Hepatocyte (in vitro differentiated cells): ENCODE data around the gene MEX3A. TPM values are rescaled to one million over a fixed set of nuclear protein-coding genes. Genes with fewer than 3 reads are reported as not detected.

Experiments used
- DNase-seq: peaks from one replicate; pipeline ENCODE4 v3.0.0-alpha.2; 2016; ENCODE audit warnings: low spot score
- H2AFZ ChIP-seq: fragments of 200-600 bp; sonication (generic); 2 replicates; pipeline ENCODE4 v1.6.0; 2016; ENCODE audit warnings: antibody characterized with exemption, mild to moderate bottlenecking
- H3K27ac ChIP-seq: fragments of 200-600 bp; sonication (generic); 2 replicates; pipeline ENCODE4 v1.5.1; 2016; ENCODE audit warnings: mild to moderate bottlenecking
- H3K27me3 ChIP-seq: fragments of 200-600 bp; sonication (generic); 2 replicates; pipeline ENCODE4 v1.6.1; 2016
- H3K36me3 ChIP-seq: fragments of 200-600 bp; sonication (generic); replicated peaks from 2 replicates; pipeline ENCODE4 v1.5.1; 2016; ENCODE audit warnings: low read depth; ENCODE audit not compliant: insufficient read depth
- H3K4me1 ChIP-seq: fragments of 200-600 bp; sonication (generic); 2 replicates; pipeline ENCODE4 v1.5.1; 2016; ENCODE audit warnings: mild to moderate bottlenecking, moderate library complexity; ENCODE audit not compliant: insufficient read depth
- H3K4me2 ChIP-seq: fragments of 200-600 bp; sonication (generic); 2 replicates; pipeline ENCODE4 v1.6.0; 2016
- H3K4me3 ChIP-seq: fragments of 200-600 bp; sonication (generic); 2 replicates; pipeline ENCODE4 v1.5.1; 2016; ENCODE audit warnings: mild to moderate bottlenecking
- H3K79me2 ChIP-seq: fragments of 200-600 bp; sonication (generic); 2 replicates; pipeline ENCODE4 v1.6.0; 2017; ENCODE audit warnings: mild to moderate bottlenecking
- H3K9me2 ChIP-seq: fragments of 200-600 bp; sonication (generic); replicated peaks from 2 replicates; pipeline ENCODE4 v1.6.0; 2017; ENCODE audit warnings: mild to moderate bottlenecking; ENCODE audit not compliant: insufficient read depth
- H3K9me3 ChIP-seq: fragments of 200-600 bp; sonication (generic); 2 replicates; pipeline ENCODE4 v1.5.1; 2016; ENCODE audit warnings: low read depth, mild to moderate bottlenecking
- H4K20me1 ChIP-seq: fragments of 200-600 bp; sonication (generic); 2 replicates; pipeline ENCODE4 v1.6.0; 2016; ENCODE audit warnings: mild to moderate bottlenecking; ENCODE audit not compliant: insufficient read depth, poor library complexity, severe bottlenecking
- EZH2 ChIP-seq: fragments of 200-600 bp; sonication (generic); IDR thresholded peaks from 2 replicates; pipeline ENCODE4 v1.6.1; 2016; ENCODE audit warnings: antibody characterized with exemption, mild to moderate bottlenecking, borderline replicate concordance
- EZH2phosphoT487 ChIP-seq: fragments of 200-600 bp; sonication (generic); IDR thresholded peaks from one replicate; pipeline ENCODE4 v1.6.1; 2018; ENCODE audit warnings: antibody characterized with exemption, mild to moderate bottlenecking, low read depth, moderate library complexity; ENCODE audit not compliant: unreplicated experiment, severe bottlenecking
- WGBS: methylation state at CpG from one replicate; pipeline ENCODE4 v1.1.6; 2016; ENCODE audit warnings: low lambda C conversion rate; ENCODE audit errors: missing lambda C conversion rate; 5-methylcytosine and 5-hydroxymethylcytosine counted together
- polyA plus RNA-seq: library from polyadenylated mRNA; unstranded; fragments of >200 nt; fragmentation: Nextera tagmentation; extraction: Ambion mirVana; gene quantifications from 2 replicates; pipeline ENCODE4 v1.2.1, GENCODE V29; 2016
- total RNA-seq: library from RNA; depleted of rRNA; stranded (reverse); fragments of >200 nt; gene quantifications from 2 replicates; pipeline ENCODE4 v1.2.3, GENCODE V29; 2014
- TF ChIP-seq, protein P1 (sequence below): fragments of 200-600 bp; sonication (generic); IDR thresholded peaks from 2 replicates; pipeline ENCODE4 v1.5.1; 2016; ENCODE audit warnings: antibody characterized with exemption, mild to moderate bottlenecking; ENCODE audit not compliant: poor library complexity

MEX3A gene
- total and polyA plus RNA-seq, 2 experiments from 2014 or later, result 9.3 to 12.0 TPM

DNA sequence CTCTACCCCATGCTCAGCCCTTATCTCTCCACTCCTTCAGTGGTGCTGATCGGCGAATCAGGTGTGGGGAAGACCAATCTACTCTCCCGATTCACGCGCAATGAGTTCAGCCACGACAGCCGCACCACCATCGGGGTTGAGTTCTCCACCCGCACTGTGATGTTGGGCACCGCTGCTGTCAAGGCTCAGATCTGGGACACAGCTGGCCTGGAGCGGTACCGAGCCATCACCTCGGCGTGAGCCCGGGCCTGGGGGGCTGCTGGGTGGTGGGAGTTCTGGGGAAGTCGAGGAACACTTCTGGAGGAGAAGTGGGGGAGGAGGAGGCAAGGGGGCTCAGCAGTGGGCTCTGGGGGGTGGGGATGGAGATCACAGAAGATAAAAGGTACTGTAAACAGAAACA lies 16.4 kb downstream of the MEX3A start:
- no peak overlapping the region for H3K4me2 ChIP-seq
- no peak overlapping the region for H3K4me3 ChIP-seq
- DNase-seq, result no peak
- H3K79me2 ChIP-seq, result peaks cover 39% of the 10 kb centered on the region
- peaks cover 6% of the 10 kb centered on the region for H4K20me1 ChIP-seq
- no peaks in the 10 kb centered on the region for H3K27me3 ChIP-seq
- H3K9me3 ChIP-seq, result no peaks in the 10 kb centered on the region
- H3K4me1 ChIP-seq, result peaks cover 9% of the 10 kb centered on the region
- no peak overlapping the region for H3K27ac ChIP-seq
- H3K9me2 ChIP-seq, result no peaks in the 10 kb centered on the region
- no peaks in the 10 kb centered on the region for H3K36me3 ChIP-seq
- no peak for TF ChIP-seq EZH2
- no peak for TF ChIP-seq EZH2phosphoT487
- TF ChIP-seq, protein P1, sequence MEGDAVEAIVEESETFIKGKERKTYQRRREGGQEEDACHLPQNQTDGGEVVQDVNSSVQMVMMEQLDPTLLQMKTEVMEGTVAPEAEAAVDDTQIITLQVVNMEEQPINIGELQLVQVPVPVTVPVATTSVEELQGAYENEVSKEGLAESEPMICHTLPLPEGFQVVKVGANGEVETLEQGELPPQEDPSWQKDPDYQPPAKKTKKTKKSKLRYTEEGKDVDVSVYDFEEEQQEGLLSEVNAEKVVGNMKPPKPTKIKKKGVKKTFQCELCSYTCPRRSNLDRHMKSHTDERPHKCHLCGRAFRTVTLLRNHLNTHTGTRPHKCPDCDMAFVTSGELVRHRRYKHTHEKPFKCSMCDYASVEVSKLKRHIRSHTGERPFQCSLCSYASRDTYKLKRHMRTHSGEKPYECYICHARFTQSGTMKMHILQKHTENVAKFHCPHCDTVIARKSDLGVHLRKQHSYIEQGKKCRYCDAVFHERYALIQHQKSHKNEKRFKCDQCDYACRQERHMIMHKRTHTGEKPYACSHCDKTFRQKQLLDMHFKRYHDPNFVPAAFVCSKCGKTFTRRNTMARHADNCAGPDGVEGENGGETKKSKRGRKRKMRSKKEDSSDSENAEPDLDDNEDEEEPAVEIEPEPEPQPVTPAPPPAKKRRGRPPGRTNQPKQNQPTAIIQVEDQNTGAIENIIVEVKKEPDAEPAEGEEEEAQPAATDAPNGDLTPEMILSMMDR, result no peak
- WGBS, result 85% methylated on average over 16 of the region's 16 CpGs
- H2AFZ ChIP-seq, result no peak overlapping the region

DNA sequence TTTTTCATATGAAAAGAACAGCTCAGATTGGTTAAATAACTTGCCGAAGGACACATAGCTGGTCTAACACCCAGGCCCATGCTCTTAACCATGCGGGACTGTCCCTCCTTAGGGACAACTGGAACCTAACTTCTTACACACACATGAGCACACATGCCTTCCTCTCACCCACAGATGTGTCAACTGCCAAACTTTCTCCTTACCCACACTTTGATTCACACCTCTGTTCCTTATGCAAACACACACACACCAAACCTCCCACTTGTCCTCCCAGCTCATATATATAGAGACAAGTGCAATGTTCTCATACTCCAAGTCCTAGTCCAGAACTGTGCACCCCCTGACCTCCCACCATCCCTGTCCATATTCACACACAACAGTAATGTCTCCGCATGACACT lies 17.1 kb downstream of the MEX3A start:
- Histone ChIP-seq H3K27ac (no peak overlapping the region), H2AFZ (no peak overlapping the region), H3K9me2 (no peaks in the 10 kb centered on the region), H3K79me2 (peaks cover 39% of the 10 kb centered on the region), H3K9me3 (no peaks in the 10 kb centered on the region), H3K27me3 (no peaks in the 10 kb centered on the region), H3K4me2 (no peak overlapping the region), H4K20me1 (peaks cover 6% of the 10 kb centered on the region), H3K36me3 (no peaks in the 10 kb centered on the region), H3K4me3 (no peak overlapping the region), H3K4me1 (peaks cover 8% of the 10 kb centered on the region)
- 90% methylated on average over 3 of the region's 3 CpGs for WGBS
- DNase-seq, result no peak
- no peak for TF ChIP-seq EZH2phosphoT487
- no peak for TF ChIP-seq EZH2

DNA sequence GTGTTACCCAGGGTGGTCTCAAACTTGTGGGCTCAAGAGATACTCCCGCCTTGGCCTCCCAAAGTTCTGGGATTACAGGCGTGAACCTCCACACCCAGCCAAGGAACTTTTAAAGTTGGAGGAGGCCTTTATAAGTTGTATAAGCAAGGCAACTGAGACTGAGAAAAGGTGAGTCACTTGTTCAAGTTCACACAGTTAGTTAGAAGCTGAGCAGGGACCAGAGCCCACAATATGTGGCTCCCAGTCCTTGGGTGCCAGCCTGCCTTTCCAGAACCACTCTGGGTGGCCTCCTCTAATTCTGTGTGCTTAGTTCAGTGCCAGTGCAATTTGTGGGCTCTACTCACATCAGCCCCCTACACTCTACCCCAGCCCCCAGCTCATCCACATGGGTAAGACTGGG lies 17.6 kb downstream of the MEX3A start:
- DNase-seq, result no peak
- Histone ChIP-seq H4K20me1 (peaks cover 6% of the 10 kb centered on the region), H3K4me2 (no peak overlapping the region), H3K4me1 (peaks cover 9% of the 10 kb centered on the region), H3K9me3 (no peaks in the 10 kb centered on the region), H3K27me3 (no peaks in the 10 kb centered on the region), H3K79me2 (peaks cover 39% of the 10 kb centered on the region), H3K9me2 (no peaks in the 10 kb centered on the region), H3K27ac (peak overlapping the region; percentile 19), H3K4me3 (no peak overlapping the region), H3K36me3 (no peaks in the 10 kb centered on the region), H2AFZ (no peak overlapping the region)
- TF ChIP-seq EZH2phosphoT487 (no peak), EZH2 (no peak)
- TF ChIP-seq, protein P1, result no peak
- WGBS, result 100% methylated on average over 2 of the region's 2 CpGs

DNA sequence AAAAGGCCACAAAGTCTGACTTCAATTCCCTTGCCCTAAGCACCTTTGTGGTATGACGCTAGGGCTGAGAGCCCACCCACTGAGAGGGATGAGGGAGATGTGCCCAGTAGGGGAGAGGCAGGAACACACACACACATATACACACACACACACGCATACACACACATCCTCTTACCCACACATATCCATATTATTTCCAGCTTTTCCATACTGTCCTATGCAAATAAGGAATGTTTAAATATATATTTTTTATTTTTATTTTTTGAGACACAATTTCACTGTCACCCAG lies 18.3 kb downstream of the MEX3A start:
- TF ChIP-seq EZH2 (no peak), EZH2phosphoT487 (no peak)
- TF ChIP-seq, protein P1, result no peak
- peak overlapping the region; percentile 19 for H3K27ac ChIP-seq

More for the DNA sequence above, 18.3 kb downstream of the MEX3A start:
- no peaks in the 10 kb centered on the region for H3K9me2 ChIP-seq
- H4K20me1 ChIP-seq, result peaks cover 6% of the 10 kb centered on the region
- H3K9me3 ChIP-seq, result no peaks in the 10 kb centered on the region
- peak; percentile 40 for DNase-seq
- H3K36me3 ChIP-seq, result no peaks in the 10 kb centered on the region
- WGBS, result 37% methylated on average over 2 of the region's 2 CpGs
- no peak overlapping the region for H3K4me2 ChIP-seq
- peaks cover 39% of the 10 kb centered on the region for H3K79me2 ChIP-seq
- peaks cover 9% of the 10 kb centered on the region for H3K4me1 ChIP-seq
- H2AFZ ChIP-seq, result no peak overlapping the region
- H3K27me3 ChIP-seq, result no peaks in the 10 kb centered on the region
- H3K4me3 ChIP-seq, result no peak overlapping the region
